CD4-positive, alpha-beta T cell (primary cell): ENCODE data around the gene GNAS-AS1. TPM values are rescaled to one million over a fixed set of nuclear protein-coding genes. Genes with fewer than 3 reads are reported as not detected.

Experiments
- ATAC-seq: fragments of 200-7000 bp; cut with Tn5 transposase; one replicate; pipeline ENCODE4 v1.10.0; 2022; ENCODE audit warnings: mild to moderate bottlenecking; ENCODE audit not compliant: poor library complexity
- CTCF ChIA-PET: fragments of 350-600 bp; sonication (Branson Sonifier 250); formaldehyde crosslinking; loops from one replicate; lab custom pipeline; 2021; ENCODE audit warnings: antibody characterized with exemption, inconsistent platforms; lab: Charles Lee
- POLR2A ChIA-PET: fragments of 350-600 bp; sonication (Branson Sonifier 250); formaldehyde crosslinking; loops from one replicate; lab custom pipeline; 2021; ENCODE audit warnings: antibody characterized with exemption, inconsistent platforms; lab: Charles Lee
- DNase-seq, 14 experiments: peaks; one replicate each; pipeline ENCODE4 v3.0.0-alpha.2; 2013 to 2020; ENCODE audit warnings: mixed read lengths in 2 of 14
- H3K27ac ChIP-seq, 2 donors: one replicate each; pipeline versions ENCODE4 v1.5.1 to v1.7.0; 2013; ENCODE audit warnings: low read length in 2 of 2, low read depth in 1 of 2, mild to moderate bottlenecking in 1 of 2
- H3K27me3 ChIP-seq, 2 experiments: 1 replicate in 1 of 2; 2 replicates in 1 of 2; pipeline versions ENCODE4 v1.6.1 to v1.7.0; 2013; ENCODE audit warnings: low read length in 2 of 2, control low read depth in 1 of 2, mild to moderate bottlenecking in 1 of 2, moderate library complexity in 1 of 2; ENCODE audit not compliant: insufficient read depth in 2 of 2, control insufficient read depth in 1 of 2
- H3K36me3 ChIP-seq: one replicate; pipeline ENCODE4 v1.6.1; 2013; ENCODE audit warnings: low read length, control low read depth; ENCODE audit not compliant: insufficient read depth
- H3K4me1 ChIP-seq: one replicate; pipeline ENCODE4 v1.6.1; 2013; ENCODE audit warnings: low read length, control low read depth; ENCODE audit not compliant: insufficient read depth
- H3K4me3 ChIP-seq: one replicate; pipeline ENCODE4 v1.5.1; 2013; ENCODE audit warnings: mild to moderate bottlenecking, low read length, moderate library complexity
- H3K9me3 ChIP-seq, 2 experiments: 1 replicate in 1 of 2; 2 replicates in 1 of 2; pipeline versions ENCODE4 v1.6.1 to v1.7.0; 2013; ENCODE audit warnings: low read length in 2 of 2, mild to moderate bottlenecking in 2 of 2, control low read depth in 1 of 2, moderate library complexity in 1 of 2; ENCODE audit not compliant: control insufficient read depth in 1 of 2, insufficient read depth in 1 of 2
- H3K27ac Mint-ChIP-seq: one replicate; pipeline ENCODE4 v1.8.0; 2020; ENCODE audit warnings: mixed read lengths
- H3K27me3 Mint-ChIP-seq: one replicate; pipeline ENCODE4 v1.8.0; 2021; ENCODE audit warnings: mixed read lengths
- H3K36me3 Mint-ChIP-seq: one replicate; pipeline ENCODE4 v1.8.0; 2021; ENCODE audit warnings: low read depth, mixed read lengths
- H3K4me1 Mint-ChIP-seq: one replicate; pipeline ENCODE4 v1.8.0; 2021; ENCODE audit warnings: low read depth, mixed read lengths
- H3K4me3 Mint-ChIP-seq: one replicate; pipeline ENCODE4 v1.8.0; 2020; ENCODE audit warnings: mild to moderate bottlenecking, mixed read lengths
- H3K9me3 Mint-ChIP-seq: one replicate; pipeline ENCODE4 v1.8.0; 2020; ENCODE audit warnings: mixed read lengths
- intact Hi-C, 2 experiments: fragments of 100-400 bp; cut with DNase I in 1 of 2; cut with micrococcal nuclease in 1 of 2; formaldehyde crosslinking; loops; one replicate each; pipeline versions ENCODE4 v1.15.1 to v1.9.0; 2023 to 2025; cut with DNase I, micrococcal nuclease
- polyA plus RNA-seq, 2 donors: library from polyadenylated mRNA; unstranded; fragments of 120-200 nt; gene quantifications; one replicate each; pipeline ENCODE4 v1.2.1, GENCODE V29; 2013
- total RNA-seq, 174 experiments: library from RNA in 2 of 174; stranded (reverse) in 2 of 174; gene quantifications; one replicate each; pipeline ENCODE4 v1.2.3 and lab custom pipeline; 2021 to 2026
- TF ChIP-seq, protein P1 (sequence below): fragments of 200-600 bp; IDR thresholded peaks from one replicate; pipeline ENCODE4 v1.8.0; 2022; ENCODE audit warnings: antibody characterized with exemption, mild to moderate bottlenecking

The GNAS-AS1 gene
- total RNA-seq (not detected), total RNA-seq (lab: John Stamatoyannopoulos, UW) (0 to 2.2 (median 0.54) reads per million in 172 experiments)
- 0.11 TPM for polyA plus RNA-seq (2013, experiment 1 of 2)
- 0.16 TPM for polyA plus RNA-seq (2013, experiment 2 of 2)

DNA sequence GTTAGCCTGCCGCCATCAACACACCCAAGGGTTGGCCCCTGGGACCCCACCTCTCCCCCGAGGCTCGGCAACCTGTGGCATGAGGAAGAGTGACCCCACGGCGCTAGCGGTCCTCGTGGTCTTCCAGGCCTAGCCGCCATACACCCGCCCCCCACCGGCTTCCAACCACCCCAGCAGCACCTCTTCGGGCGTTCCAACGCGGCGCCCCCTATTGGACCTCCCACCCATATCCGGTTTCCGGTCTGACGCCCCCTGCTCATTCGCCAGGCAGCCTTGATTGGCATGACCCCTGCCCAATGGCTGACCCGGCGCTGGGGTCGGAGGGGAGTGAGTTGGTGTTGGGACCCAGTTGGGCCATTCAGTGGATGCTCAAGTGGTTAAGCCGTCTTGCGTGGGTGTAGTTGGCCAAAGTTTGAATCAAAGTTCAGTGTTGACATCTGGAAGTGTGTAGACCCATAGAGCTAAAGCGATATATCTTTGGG is at the start of gene GNAS-AS1:
TSS of gene GNAS-AS1 (minus strand) at position 210 of the 482 bp plus-strand sequence.
- Histone ChIP-seq H3K4me1 (peaks cover 47% of the 10 kb centered on the region), H3K36me3 (no peaks in the 10 kb centered on the region), H3K27ac (no peak within 1 kb of the TSS), H3K4me3 (peak within 1 kb of the TSS; percentile 56), H3K9me3 (peaks cover 0 to 46% of the 10 kb centered on the region in 2 experiments), H3K27me3 (peaks cover 48 to 50% of the 10 kb centered on the region in 2 experiments)
- no peaks in the 10 kb centered on the region for H3K9me3 Mint-ChIP-seq
- TF ChIP-seq, protein P1, sequence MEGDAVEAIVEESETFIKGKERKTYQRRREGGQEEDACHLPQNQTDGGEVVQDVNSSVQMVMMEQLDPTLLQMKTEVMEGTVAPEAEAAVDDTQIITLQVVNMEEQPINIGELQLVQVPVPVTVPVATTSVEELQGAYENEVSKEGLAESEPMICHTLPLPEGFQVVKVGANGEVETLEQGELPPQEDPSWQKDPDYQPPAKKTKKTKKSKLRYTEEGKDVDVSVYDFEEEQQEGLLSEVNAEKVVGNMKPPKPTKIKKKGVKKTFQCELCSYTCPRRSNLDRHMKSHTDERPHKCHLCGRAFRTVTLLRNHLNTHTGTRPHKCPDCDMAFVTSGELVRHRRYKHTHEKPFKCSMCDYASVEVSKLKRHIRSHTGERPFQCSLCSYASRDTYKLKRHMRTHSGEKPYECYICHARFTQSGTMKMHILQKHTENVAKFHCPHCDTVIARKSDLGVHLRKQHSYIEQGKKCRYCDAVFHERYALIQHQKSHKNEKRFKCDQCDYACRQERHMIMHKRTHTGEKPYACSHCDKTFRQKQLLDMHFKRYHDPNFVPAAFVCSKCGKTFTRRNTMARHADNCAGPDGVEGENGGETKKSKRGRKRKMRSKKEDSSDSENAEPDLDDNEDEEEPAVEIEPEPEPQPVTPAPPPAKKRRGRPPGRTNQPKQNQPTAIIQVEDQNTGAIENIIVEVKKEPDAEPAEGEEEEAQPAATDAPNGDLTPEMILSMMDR, result no peak
- H3K4me1 Mint-ChIP-seq, result peaks cover 22% of the 10 kb centered on the region
- peaks cover 6% of the 10 kb centered on the region for H3K36me3 Mint-ChIP-seq
- ChIA-PET CTCF (interaction anchor here (0.9 to 2.0 kb wide), 2 partner anchors 200 to 203 kb away, joined by 4 to 9 read pairs; no protein-coding TSS in a partner anchor), POLR2A (interaction anchor here (3.7 kb wide), 1 partner anchor 199 kb away, joined by 22 read pairs; the partner anchor contains the start of gene STX16)
- peak; percentile 62 to 85 (median 76) for DNase-seq
- peaks cover 60% of the 10 kb centered on the region for H3K27me3 Mint-ChIP-seq
- ATAC-seq, result peak; percentile 88
- H3K27ac Mint-ChIP-seq, result no peak within 1 kb of the TSS
- H3K4me3 Mint-ChIP-seq, result peak within 1 kb of the TSS; percentile 94
- intact Hi-C loops, result loop anchor here in 1 of 2 experiments (5.0 to 10.0 kb wide), 2 partner anchors 198 to 616 kb away; partner anchors contain the start of gene STX16

DNA sequence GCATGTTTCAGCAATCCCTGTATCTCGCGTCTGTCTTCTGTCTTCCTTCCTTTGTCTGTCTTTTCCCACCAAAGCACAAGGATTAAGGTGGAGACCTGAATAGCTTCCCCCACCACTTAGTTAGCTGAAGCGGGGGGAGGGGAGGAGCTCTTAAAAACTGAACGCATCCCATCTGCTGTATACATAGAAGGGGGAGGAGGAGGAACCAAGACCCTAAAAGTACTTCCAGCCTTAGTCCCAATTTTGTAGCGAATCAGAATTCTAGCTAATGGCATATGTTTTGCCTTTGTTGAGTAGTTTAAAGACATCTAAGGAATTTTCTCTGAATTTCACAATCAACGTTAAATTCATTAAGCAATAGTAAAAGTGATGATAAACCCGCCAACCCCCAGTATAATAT is 49.7 kb upstream of the GNAS-AS1 start:
- CTCF ChIA-PET, result no interaction called here
- Mint-ChIP-seq H3K4me1 (peaks cover 91% of the 10 kb centered on the region), H3K36me3 (peaks cover 100% of the 10 kb centered on the region), H3K4me3 (no peak overlapping the region), H3K27me3 (no peaks in the 10 kb centered on the region), H3K27ac (peak overlapping the region; percentile 11), H3K9me3 (no peaks in the 10 kb centered on the region)
- intact Hi-C loops, result no loop called here
- no peaks in the 10 kb centered on the region for H3K9me3 ChIP-seq
- peaks cover 67% of the 10 kb centered on the region for H3K36me3 ChIP-seq
- H3K27me3 ChIP-seq, result no peaks in the 10 kb centered on the region
- no peak for ATAC-seq
- no peak for DNase-seq
- TF ChIP-seq, protein P1, result no peak
- H3K4me3 ChIP-seq, result no peak overlapping the region
- H3K4me1 ChIP-seq, result peaks cover 19% of the 10 kb centered on the region
- POLR2A ChIA-PET, result interaction anchor here (1.8 kb wide), 1 partner anchor 11 kb away, joined by 6 read pairs; no protein-coding TSS in a partner anchor
- no peak overlapping the region for H3K27ac ChIP-seq

DNA sequence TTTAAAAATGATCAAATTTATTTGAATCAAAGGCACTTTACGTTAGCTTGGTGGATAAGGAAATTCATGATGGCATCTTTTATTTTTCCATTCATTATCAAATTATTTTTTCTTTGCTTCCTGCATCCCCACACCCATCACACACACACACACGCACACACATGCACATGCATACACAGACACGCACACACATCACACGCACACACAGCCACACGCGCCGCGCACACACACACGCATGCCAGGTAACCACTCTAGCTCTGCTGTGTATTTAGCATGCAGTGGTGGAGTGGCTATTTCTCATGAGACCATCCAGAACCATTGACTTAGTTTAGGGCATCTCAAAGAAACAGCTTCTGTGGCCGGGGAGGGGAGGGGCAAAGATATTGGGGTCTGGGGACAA is 48.8 kb upstream of the GNAS-AS1 start:
- ChIA-PET POLR2A (interaction anchor here (1.5 kb wide), 1 partner anchor 11 kb away, joined by 5 read pairs; no protein-coding TSS in a partner anchor), CTCF (no interaction called here)
- peak overlapping the region; percentile 11 for H3K27ac Mint-ChIP-seq
- H3K36me3 Mint-ChIP-seq, result peaks cover 100% of the 10 kb centered on the region
- TF ChIP-seq, protein P1, result no peak
- H3K4me3 Mint-ChIP-seq, result peak overlapping the region; percentile 61
- no peaks in the 10 kb centered on the region for H3K27me3 Mint-ChIP-seq
- no peak overlapping the region for H3K27ac ChIP-seq
- H3K4me3 ChIP-seq, result no peak overlapping the region
- no peak for ATAC-seq
- DNase-seq, result no peak
- H3K4me1 ChIP-seq, result peaks cover 25% of the 10 kb centered on the region
- intact Hi-C loops, result loop anchor here in 1 of 2 experiments (10.0 kb wide), 1 partner anchor 595 kb away; the partner anchor contains the start of gene RAB22A
- no peaks in the 10 kb centered on the region for H3K9me3 Mint-ChIP-seq
- H3K9me3 ChIP-seq, result no peaks in the 10 kb centered on the region
- peaks cover 58% of the 10 kb centered on the region for H3K36me3 ChIP-seq
- no peaks in the 10 kb centered on the region for H3K27me3 ChIP-seq
- H3K4me1 Mint-ChIP-seq, result peaks cover 91% of the 10 kb centered on the region
